Neural crest cell (in vitro differentiated cells): ENCODE data around the gene MYOM1. TPM values are rescaled to one million over a fixed set of nuclear protein-coding genes. Genes with fewer than 3 reads are reported as not detected.

Experiments used
- DNase-seq: peaks from one replicate; pipeline ENCODE4 v3.0.0; 2021; ENCODE audit warnings: low read depth, mixed read lengths, low spot score
- H3K27ac Mint-ChIP-seq: one replicate; pipeline ENCODE4 v1.8.0; 2021; ENCODE audit warnings: mild to moderate bottlenecking, mixed read lengths; ENCODE audit not compliant: unreplicated experiment
- H3K27me3 Mint-ChIP-seq: 2 replicates; pipeline ENCODE4 v1.8.0; 2021; ENCODE audit warnings: low read depth, mild to moderate bottlenecking, mixed read lengths
- H3K36me3 Mint-ChIP-seq: 2 replicates; pipeline ENCODE4 v1.8.0; 2021; ENCODE audit warnings: low read depth, mild to moderate bottlenecking, mixed read lengths
- H3K4me1 Mint-ChIP-seq: 2 replicates; pipeline ENCODE4 v1.8.0; 2021; ENCODE audit warnings: mixed read lengths
- H3K4me3 Mint-ChIP-seq: one replicate; pipeline ENCODE4 v1.8.0; 2021; ENCODE audit warnings: mild to moderate bottlenecking, mixed read lengths
- H3K9me3 Mint-ChIP-seq: 2 replicates; pipeline ENCODE4 v1.8.0; 2021; ENCODE audit warnings: mixed read lengths
- CTCF ChIP-seq: fragments of 200-600 bp; sonication (generic); conservative IDR thresholded peaks from 2 replicates; pipeline ENCODE4 v1.5.0; 2021; ENCODE audit warnings: antibody characterized with exemption, mild to moderate bottlenecking
- total RNA-seq: library from RNA; stranded (reverse); gene quantifications from 2 replicates; pipeline ENCODE4 v1.2.1, GENCODE V29; 2021

Gene MYOM1
- total RNA-seq, 1 donor from 2014 or later: 0.89 TPM

- TF ChIP-seq CTCF: no peak
- H3K27ac Mint-ChIP-seq: no peak overlapping the region
- no peaks in the 10 kb centered on the region for H3K27me3 Mint-ChIP-seq
- H3K36me3 Mint-ChIP-seq: peaks cover 6% of the 10 kb centered on the region
- H3K9me3 Mint-ChIP-seq: no peaks in the 10 kb centered on the region
- H3K4me1 Mint-ChIP-seq: peaks cover 11% of the 10 kb centered on the region
- no peak overlapping the region for H3K4me3 Mint-ChIP-seq
- DNase-seq: no peak
These were observed 37.9 kb upstream of the MYOM1 start for GRCh38 chr18:3257627-3258120.

GRCh38 chr18:3256693-3257626 is 37.2 kb upstream of the MYOM1 start:
- Mint-ChIP-seq H3K4me1 (peaks cover 9% of the 10 kb centered on the region), H3K36me3 (peaks cover 6% of the 10 kb centered on the region)

GRCh38 chr18:3255611-3256165 is 35.9 kb upstream of the MYOM1 start:
- Mint-ChIP-seq H3K4me3 (no peak overlapping the region), H3K4me1 (peaks cover 3% of the 10 kb centered on the region), H3K27me3 (no peaks in the 10 kb centered on the region), H3K36me3 (peaks cover 7% of the 10 kb centered on the region), H3K9me3 (no peaks in the 10 kb centered on the region), H3K27ac (no peak overlapping the region)
- no peak for TF ChIP-seq CTCF
- DNase-seq: no peak

More at GRCh38 chr18:3256693-3257626, 37.2 kb upstream of the MYOM1 start:
- Mint-ChIP-seq H3K4me3 (no peak overlapping the region), H3K27me3 (no peaks in the 10 kb centered on the region), H3K9me3 (no peaks in the 10 kb centered on the region), H3K27ac (no peak overlapping the region)
- TF ChIP-seq CTCF: no peak
- DNase-seq: no peak

- H3K4me1 Mint-ChIP-seq: peaks cover 7% of the 10 kb centered on the region
- no peak for TF ChIP-seq CTCF
- H3K4me3 Mint-ChIP-seq: no peak overlapping the region
- H3K27me3 Mint-ChIP-seq: no peaks in the 10 kb centered on the region
- no peaks in the 10 kb centered on the region for H3K9me3 Mint-ChIP-seq
- no peak for DNase-seq
- peaks cover 8% of the 10 kb centered on the region for H3K36me3 Mint-ChIP-seq
- no peak overlapping the region for H3K27ac Mint-ChIP-seq
These were observed 35.0 kb upstream of the MYOM1 start for GRCh38 chr18:3254725-3255124.

- no peak for TF ChIP-seq CTCF
- no peak for DNase-seq
- Mint-ChIP-seq H3K27me3 (no peaks in the 10 kb centered on the region), H3K4me1 (peaks cover 21% of the 10 kb centered on the region), H3K27ac (no peak overlapping the region), H3K9me3 (no peaks in the 10 kb centered on the region), H3K36me3 (peaks cover 12% of the 10 kb centered on the region), H3K4me3 (peak overlapping the region; percentile 31)
These were observed 33.1 kb upstream of the MYOM1 start for GRCh38 chr18:3252843-3253242.
